Measurements from ENCODE around the gene ANKAR.

DNA sequence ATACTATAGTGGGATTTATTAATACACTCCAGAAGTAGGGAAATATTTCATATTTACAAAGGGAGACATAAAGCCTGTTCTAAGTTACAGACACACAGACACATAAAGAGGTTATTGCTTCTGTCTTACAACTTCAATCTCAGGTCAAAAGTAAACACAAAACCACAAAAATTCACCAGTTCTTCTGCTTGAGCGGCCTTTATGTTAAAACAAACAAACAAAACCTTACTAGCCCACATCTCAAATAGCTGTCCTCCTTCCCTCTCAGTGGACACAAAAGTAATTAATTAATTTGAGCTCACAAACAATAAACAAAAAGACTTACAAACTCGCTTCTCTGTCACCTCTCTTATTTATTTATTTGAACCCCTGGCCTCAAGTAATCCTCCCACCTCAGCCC is 14.7 kb upstream of the ANKAR start:
- TF ChIP-seq, protein P1, sequence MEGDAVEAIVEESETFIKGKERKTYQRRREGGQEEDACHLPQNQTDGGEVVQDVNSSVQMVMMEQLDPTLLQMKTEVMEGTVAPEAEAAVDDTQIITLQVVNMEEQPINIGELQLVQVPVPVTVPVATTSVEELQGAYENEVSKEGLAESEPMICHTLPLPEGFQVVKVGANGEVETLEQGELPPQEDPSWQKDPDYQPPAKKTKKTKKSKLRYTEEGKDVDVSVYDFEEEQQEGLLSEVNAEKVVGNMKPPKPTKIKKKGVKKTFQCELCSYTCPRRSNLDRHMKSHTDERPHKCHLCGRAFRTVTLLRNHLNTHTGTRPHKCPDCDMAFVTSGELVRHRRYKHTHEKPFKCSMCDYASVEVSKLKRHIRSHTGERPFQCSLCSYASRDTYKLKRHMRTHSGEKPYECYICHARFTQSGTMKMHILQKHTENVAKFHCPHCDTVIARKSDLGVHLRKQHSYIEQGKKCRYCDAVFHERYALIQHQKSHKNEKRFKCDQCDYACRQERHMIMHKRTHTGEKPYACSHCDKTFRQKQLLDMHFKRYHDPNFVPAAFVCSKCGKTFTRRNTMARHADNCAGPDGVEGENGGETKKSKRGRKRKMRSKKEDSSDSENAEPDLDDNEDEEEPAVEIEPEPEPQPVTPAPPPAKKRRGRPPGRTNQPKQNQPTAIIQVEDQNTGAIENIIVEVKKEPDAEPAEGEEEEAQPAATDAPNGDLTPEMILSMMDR (IDR thresholded peaks at IDR 0.05), result no peak
- TF ChIP-seq POLR2A (IDR thresholded peaks at IDR 0.05), result no peak

Data from testis (tissue), 2 donors.